GM18498 (cell line): Measurements from ENCODE around the gene MAPKAPK2.

Experiments used
- ATAC-seq: cut with Tn5 transposase; IDR thresholded peaks from one replicate; pipeline ENCODE4 v1.9.1; 2021; ENCODE audit warnings: mild to moderate bottlenecking, moderate library complexity; ENCODE audit not compliant: unreplicated experiment

Gene MAPKAPK2

GRCh38 chr1:206682111-206682510 is 2.6 kb upstream of the MAPKAPK2 start:
- ATAC-seq = no peak

DNA sequence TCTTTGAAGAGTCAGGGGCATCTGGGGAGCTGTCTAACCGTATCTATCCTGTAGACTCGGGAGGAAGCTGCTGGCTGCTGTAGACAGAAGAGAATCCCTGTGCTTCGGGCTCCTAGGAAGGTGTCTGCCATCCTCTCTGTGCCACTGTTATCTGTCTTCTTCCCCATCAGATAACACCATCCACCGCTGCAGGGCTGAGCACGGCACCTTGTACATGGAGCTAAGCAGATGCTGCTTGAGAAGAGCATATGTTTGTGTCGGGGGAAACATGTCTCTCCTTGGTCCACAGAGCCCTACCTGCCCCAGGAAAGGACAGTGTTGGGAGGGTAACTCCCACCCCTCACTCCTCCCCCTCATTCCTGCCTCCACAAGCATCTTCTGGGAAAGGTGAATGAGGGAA is 1.4 kb upstream of the MAPKAPK2 start:
- ATAC-seq = no peak

GRCh38 chr1:206684003-206684402 is 702 bp upstream of the MAPKAPK2 start:
- ATAC-seq = no peak

- peak; percentile 31 for ATAC-seq
Measured at GRCh38 chr1:206685334-206685768, 646 bp downstream of the MAPKAPK2 start.

- peak; percentile 38 for ATAC-seq
Measured at GRCh38 chr1:206685769-206686477, 1.2 kb downstream of the MAPKAPK2 start.

DNA sequence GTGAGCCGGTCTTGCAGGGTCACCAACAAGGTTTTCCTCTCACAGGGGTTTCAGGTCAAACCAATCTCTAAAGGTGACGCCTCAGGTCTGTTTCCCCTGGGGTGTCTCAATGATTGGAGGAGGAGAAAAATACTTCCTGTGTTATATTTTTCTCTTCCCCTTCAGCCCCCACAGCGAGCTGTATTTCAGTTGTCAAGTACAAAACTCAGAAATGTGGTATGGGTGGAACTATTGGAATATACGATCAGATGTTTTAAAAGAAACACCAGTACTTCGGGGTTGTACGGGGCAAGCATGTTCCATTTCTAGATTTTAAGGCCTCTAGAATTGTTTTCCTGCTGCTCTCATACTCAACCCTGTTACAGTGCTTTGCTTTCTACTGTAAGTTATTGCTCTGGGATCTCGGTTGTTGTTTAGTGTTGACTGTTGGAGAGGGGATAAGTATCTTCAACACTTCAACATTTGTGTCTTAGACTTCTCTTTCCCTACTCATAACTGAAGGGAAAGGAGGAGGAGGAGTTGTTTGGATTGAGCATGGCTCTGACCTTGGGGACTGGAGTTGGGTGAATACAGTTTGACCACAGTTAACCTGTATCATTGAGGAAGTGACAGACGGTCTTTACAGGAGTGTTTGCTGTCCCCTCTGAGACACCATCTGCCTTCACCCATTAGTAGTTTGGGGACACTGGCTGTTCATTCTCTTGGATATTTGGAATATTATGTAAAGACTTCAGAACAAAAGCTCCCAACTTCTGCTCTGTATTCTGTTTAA is 2.0 kb downstream of the MAPKAPK2 start:
- no peak for ATAC-seq

DNA sequence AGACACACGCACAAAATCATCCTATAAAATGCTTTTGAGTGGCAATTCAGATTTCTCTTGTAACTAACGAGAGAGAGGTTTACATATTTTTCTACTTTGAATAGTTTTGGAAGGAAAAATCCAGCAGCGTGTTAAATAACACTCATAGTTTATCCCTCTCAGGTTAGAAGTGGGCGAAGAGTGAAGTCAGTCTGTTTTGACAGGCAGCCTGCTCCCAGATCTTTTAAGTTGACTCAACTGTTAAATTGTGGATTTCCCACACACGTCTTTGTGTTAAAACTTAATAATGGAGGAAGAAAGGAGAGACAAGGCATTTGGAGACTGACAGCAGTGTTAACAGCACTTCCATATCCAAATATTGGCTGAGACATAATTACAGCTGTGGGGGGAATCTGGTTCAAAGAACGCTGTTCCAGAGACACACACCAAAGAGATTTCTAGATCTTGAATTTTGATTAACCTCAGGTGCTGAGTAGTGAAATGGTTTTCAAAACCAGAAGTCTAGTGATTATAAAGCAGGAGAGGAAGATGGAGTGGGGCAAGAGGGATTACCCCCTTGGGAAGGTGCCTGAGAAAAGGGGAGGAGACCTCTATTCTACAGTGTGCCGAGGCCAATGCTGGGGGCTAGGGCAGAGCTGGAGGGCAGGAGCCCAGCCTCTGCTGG is 2.7 kb downstream of the MAPKAPK2 start:
- no peak for ATAC-seq

- no peak for ATAC-seq
Measured at GRCh38 chr1:206687915-206688442, 3.3 kb downstream of the MAPKAPK2 start.

DNA sequence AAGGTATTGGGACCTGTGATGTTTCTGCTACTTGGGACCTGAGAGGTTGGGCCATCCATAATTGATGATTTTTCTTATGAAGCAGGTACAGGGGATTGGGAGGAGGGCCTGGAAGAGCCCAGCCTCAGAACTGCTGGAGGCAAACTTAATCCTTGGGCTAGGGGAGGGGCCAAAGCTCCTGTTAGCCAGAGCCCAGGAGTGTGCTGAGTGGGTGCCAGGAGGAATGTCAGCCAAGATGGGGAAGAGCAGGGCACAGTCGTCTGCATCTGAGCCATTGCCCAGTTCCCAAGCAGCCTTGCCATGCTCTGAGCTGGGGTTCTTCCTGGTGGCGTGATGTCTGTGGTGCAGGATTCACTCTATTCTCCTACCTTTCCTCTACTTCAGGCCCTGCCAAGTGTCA is 5.8 kb downstream of the MAPKAPK2 start:
- no peak for ATAC-seq

DNA sequence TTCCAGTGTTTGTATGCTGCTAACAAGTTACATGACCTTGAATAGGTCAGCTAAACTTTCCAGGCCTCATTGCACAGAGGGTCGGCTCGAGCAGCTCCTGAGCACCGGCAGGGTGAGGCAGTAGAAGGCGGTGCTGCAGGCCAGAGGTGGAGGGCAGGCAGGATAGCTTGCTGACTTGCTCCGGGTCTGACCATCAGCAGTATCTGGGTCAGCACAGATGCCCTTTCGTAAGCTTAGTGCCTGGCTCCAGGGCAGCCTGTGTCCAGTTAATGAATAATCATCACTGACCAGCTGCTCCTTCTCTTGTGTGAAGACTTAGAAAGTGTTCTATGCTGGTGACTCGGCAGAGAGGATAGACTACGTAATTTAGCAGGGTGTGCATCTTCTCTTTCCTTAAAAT is 6.9 kb downstream of the MAPKAPK2 start:
- no peak for ATAC-seq

DNA sequence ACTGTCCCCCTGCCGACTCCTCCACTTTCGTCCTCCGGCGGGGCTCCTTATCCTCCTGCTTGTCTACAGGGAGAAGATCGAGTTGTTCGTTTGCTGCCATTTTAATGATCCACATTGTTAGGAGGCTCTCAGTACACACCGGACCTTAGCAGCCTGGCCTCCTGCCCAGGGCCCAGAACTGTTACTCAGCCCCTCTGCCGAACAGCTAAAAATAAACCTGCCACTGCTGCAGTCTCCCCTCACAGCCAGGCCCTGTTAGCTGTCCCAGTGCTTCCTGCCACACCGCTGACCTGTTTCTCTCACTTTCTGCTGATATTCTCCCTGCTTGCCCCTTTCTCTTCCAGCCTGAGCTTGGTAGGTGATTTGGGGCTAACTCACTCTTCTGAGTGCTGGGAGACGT is 8.3 kb downstream of the MAPKAPK2 start:
- ATAC-seq = no peak

GRCh38 chr1:206693592-206693991 is 8.9 kb downstream of the MAPKAPK2 start:
- no peak for ATAC-seq

GRCh38 chr1:206694171-206695124 is 9.7 kb downstream of the MAPKAPK2 start:
- no peak for ATAC-seq

DNA sequence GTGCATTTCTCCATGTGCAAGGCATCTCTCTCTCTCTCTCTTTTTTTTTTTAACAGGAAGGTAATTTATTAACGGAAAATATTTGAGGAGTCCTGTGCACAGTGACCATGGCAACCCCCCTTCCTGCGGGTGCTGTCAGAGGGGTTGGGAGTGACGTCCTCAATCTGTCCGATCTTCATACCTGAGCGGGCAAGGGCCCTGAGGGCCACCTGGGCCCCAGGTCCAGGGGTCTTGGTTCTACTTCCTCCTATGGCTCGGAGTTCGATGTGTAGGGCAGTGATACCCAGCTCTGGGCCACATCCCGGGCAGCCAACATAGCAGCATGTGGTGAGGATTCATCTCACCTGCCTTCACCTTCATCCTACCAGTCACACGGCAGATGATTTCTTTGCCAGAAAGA is 11.0 kb downstream of the MAPKAPK2 start:
- no peak for ATAC-seq

DNA sequence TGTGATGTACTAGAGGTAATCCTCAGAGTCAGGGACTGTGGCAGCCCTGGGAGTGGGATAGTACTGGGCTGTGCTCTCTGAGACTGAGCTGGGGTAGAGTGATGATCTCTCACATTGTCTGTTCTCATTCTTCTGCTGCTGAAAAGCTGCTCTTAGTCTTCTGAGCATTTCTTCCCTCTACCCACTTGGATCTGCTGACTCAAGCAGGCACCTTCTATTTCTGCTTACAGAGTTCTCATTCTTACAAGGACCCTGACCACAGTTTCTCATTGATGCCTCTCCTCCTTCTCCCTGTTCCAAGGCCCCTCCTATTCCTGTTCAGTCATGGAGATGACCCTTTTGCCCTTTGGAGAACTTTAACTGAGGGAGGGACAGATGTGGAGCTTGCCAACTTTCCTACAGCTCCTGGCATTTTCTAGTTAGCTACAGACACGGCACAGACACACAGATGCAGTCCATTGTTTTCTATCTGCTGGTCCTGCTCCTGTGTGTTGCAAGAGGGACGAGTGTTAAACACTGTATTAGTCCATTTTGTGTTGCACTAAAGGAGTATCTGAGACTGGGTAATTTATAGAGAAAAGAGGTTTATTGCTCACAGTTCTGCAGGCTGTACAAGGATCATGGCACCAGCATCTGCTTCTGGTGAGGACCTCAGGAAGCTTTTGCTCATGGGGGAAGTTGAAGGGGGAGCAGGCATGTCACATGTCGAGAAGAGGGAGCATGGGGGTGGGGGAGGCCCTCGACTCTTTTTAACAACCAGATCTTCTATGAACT is 12.3 kb downstream of the MAPKAPK2 start:
- ATAC-seq = no peak

DNA sequence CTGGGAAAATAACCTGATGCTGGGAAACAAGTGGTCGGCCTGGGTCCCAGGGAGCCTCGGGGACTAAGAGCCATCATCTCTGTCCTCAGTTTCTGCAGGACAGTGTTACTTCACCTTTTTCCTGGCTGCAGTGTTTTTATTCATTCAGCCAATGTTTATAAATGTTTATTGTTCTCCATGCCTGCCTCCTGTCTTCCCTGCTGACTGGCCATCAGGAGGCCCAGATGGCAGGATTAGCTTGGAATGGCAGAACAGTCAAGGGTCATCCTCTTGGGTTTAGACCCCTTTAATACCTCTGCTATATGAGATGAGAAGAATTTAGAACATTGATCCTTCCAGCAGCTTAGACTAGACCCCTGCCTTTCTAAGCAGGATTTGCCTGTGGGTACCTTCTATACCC is 13.3 kb downstream of the MAPKAPK2 start:
- ATAC-seq = no peak

DNA sequence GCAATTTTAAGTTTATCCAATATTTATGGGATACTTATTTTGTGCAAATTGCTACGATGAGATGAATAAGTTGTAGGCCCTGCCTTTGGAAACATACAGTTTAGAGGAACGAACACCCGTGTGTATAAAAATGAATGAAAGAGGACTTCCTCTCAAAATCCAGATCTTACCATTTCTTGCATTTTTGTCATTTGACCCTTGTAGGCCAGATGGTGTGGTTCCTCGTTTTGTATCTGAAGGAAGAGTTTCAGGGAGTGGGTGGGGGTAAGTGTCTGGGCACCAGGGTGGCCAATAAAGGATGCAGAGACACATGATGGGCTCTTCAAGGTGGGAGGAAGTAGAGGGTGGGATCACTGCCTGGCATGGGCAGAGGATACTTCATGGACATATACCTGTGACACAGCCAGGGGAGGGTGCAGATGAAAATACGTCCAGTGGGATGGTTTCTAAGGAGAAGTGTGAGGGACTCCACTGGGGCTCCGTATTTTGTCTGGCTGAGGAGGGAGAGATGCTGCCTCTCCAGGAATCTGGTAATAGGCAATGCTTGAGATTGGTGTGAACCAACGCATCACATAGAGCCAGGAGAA is 14.4 kb downstream of the MAPKAPK2 start:
- no peak for ATAC-seq

DNA sequence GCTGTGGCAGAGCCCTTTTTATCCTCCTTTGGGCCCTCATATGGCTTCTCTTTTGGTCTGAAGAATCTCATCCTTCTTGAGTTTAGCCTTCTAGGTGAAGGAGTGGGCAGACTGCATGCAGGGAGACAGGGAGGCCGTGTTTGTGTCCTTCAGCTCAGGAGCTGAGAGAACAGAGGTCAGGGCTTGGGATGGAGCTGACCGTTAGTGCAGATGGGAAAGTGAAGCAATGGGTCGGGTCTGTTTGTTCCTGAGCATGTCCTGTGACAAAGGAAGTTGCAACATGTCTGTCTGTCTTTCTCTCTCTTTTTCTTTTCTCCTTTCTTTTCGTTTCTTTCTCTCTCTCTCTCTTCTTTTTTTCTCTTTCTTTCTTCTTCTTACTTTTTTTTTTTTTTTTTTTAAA is 14.9 kb downstream of the MAPKAPK2 start:
- ATAC-seq = no peak

DNA sequence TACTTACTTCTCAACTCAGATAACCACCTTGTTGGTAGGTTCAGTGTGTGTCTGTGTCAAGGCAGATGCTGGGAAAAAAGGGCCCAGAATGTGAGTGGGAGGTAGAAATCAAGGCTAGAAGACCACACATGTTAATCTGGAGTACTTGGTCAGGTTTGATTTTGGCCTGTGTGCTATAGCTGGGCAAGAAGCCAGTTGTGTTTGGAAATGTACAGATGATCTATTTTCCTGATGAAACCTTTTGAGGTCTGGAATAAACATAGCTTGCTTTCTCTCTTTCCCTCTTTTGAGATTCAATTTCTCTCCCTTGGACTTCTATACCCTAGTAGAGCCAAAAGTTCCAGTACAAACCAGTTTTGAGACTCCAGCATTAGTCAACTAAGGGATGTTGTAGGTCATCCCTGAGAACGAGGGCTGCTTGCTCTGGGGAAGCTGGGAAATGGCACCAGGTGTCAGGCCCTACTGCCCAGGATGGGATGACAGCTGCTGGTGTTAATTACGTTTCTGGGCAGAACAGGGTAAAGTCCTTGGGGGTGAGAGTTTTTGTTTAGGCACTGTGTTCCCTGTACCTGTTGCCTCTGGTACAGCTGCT is 15.8 kb downstream of the MAPKAPK2 start:
- ATAC-seq = no peak
